HG02981 (cell line): Measurements from ENCODE around the gene UNC5B.

Experiments used
- ATAC-seq: cut with Tn5 transposase; IDR thresholded peaks from one replicate; pipeline ENCODE4 v1.9.1; 2021; ENCODE audit warnings: mild to moderate bottlenecking, moderate library complexity; ENCODE audit not compliant: unreplicated experiment

Gene UNC5B

GRCh38 chr10:71238626-71239025, 26.3 kb downstream of the UNC5B start:
- ATAC-seq = no peak

GRCh38 chr10:71239131-71239915, 27.0 kb downstream of the UNC5B start:
- ATAC-seq = no peak

DNA sequence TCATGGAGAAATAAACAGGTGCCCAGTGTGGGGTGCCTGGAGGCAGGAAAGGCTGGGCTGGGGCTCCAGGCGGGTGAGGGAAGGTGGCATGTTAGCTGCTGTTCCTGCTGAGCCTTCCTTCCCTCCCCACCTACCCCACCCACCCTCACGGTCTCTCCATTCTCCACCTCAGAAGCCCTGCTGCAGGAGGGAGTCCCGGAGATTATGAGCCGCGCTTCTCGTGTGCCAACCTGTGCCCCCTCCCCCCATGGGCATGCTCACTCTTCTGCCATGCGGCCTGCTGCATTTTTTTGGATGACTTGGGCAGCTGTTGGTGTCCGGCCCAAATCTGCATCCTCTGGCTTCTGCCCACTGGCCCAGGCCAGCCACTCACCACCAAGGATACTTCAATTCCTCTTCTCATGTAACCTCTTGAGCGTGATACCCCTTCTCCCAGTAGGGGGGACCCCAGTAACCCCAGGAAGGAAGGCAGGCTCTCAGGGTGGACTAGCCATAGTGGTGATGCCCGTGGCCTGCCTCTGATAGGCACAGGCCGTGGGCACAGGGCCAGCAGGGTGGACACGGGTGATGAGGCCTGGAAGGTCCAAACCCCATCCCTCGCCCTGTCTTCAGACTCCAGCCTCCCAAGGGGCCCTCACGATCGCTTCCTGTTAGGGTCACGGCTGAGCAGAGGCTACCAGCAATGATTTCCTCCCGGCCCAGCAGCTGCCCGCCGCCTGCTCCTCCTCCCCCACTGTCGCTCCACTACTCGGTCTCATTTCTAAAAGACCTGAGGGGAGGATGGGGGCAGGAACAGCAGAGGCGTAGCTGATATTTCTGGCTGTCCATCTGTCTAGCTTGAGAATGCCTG, 27.8 kb downstream of the UNC5B start:
- no peak for ATAC-seq

GRCh38 chr10:71241114-71241829, 28.9 kb downstream of the UNC5B start:
- no peak for ATAC-seq

DNA sequence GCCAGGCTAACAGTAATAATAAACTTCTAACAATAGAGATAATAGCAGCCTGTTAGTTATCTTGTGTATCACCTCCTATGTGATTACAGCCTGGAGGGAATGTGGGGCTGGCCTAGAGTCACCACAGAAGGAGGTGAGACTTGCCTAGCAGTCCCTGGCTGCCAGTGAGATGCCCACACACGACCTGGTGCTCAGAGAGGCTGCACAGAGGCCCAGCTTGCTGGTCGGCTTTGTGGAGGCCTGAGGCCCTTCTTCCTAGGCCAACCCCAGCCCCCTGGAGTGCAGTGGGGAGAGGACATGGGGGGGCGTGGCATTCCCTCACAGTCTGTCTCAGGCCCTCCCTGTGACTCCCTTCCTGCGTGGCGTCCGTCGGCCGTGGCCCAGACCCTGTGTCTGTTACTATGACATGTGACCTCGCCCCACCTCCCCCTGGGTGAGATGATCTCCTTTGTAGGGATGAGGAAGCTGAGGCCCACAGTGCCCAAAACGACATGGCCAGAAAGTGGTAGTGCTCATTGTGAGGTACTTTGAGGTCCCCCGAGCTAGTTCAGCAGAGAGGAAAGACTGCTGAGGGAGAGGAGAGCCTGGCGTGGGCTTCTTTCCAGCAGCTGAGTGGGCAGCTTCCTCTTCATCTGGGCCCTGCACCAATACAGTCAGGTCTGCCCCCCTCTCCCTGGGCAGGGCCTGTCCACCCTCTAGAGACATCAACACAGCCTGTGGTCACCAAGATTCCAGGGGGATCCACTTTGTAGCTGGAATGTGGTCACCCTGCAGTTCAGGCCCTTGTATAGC, 29.7 kb downstream of the UNC5B start:
- ATAC-seq = no peak

GRCh38 chr10:71242622-71243009, 30.2 kb downstream of the UNC5B start:
- ATAC-seq = no peak

- ATAC-seq = no peak
These were observed 31.5 kb downstream of the UNC5B start for GRCh38 chr10:71243756-71244395.

DNA sequence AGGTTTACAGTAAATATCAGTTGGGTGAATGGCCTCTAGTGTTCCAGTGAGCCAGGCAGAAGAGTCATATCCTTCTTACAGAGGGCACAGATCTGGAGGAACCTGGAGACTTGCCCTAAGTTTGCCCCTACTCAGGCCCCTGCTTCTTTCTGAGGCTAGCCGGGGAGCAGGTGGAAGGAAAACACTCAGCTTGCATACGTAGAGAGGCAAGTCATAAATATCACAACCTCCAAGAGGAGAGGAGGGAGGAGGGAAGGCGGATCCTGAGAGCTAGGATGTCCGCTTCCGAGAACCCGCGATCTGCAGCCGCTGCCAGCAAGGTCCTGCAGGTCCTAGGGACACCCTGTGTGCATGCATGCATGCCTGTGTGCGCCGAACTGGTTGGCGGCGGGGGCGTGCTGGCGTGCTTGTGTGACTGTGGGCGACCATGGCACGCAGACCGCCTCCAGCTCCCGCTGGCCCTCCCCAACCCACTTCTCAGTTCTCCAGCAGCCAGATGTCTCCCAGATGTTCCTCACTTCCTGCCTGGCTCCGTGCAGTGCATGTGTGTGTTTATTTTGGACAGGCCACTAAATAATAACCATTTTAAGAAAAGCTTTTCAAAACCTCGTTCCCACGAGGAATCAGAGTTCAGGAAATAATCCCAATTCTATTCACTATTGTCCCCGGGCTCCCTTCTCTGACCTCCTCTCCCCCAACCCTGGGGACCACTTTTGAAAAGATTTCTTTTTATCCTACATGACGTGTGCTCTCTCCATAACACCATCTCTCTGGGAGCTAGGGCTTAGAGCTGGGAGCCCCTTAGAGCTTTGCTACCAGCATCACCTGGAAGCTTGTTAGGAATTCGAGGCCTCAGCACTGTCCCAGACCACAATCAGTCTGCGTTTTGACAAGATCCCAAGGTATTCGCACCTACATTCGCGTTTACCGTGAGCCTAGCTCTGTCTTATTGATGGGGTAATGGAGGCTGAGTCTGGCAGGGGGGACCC, 32.4 kb downstream of the UNC5B start:
- no peak for ATAC-seq

DNA sequence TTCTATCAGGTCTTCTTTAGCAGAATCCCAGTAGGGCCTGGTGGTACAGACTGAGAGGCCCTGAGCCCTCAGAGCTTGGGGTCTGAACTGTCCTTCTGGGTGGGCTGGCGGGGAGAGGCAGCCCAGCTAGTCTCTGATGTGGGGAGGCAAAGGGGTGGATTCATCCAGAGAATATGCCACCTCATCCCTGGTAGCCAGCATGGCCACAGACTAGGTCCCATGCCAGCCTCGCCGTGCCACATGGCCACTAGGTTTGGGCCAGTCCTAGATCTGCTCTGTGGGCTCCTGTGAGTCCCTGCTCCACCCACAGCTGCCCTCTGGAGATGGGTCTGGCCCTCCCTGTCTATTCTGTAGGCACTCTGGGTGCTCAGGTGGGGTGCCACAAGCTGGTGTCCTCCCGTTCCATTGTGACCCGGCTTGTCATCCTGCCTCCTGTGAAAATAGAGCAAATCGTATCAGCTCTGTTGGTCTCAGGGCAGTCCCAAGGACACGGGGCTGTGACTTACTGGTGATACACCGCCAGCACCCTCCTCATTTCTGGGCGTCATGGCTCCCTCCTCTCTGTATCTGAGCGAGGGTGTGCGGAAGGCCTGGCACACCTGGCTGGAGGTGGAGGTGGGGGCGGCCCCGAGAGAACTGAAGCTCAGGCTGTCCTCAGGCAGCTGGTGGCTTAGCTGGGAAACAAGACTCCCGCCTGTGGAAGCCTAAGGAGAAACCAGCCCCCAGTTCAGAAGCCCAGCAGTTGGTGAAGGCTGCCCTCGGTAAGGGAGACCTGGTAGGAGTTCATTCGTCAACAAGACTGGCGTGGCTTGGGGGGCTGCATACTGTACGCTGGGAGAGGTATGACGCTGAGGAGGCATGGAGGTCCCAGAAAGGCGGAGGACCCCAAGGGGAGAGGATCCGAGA, 33.3 kb downstream of the UNC5B start:
- ATAC-seq = no peak

DNA sequence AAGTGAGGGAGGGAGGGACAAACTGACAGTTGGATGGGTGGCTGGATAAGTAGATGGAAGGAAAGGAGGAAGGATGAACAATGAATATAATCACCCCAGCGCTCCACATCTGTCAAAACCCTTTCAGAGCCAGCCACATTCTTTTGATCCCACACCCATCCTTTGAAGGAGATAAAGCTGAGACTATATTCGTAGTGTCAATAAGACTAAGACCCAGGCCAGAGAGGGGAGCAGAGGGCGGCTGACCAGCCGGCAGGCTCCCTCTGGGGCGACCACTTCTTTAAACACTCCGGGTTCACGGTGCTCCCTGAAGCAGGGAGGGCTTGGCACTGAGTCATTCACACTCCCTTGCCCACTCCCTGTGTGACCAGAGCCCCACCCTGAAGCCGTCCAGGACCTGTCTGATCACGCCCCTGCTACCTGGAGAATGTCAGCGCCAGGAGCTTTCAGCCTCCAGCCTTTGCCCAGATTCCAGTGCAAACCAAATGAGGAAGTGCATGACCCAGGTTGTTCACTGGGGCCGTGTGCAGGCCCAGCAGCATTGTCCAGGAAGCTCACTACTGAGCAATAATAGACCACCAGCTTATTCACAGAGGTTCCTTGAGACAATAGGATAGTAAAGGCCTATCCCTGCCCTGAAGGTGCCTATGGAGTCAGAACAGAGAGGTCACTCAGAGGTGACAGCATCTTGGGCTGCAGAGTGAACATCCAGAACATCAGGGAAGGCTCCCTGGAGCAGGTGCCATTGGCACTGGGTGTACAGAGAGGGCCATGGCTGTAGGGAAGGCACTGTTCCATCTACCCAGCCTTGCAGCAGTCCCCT, 34.4 kb downstream of the UNC5B start:
- no peak for ATAC-seq

GRCh38 chr10:71247414-71247705, 35.0 kb downstream of the UNC5B start:
- ATAC-seq = no peak

DNA sequence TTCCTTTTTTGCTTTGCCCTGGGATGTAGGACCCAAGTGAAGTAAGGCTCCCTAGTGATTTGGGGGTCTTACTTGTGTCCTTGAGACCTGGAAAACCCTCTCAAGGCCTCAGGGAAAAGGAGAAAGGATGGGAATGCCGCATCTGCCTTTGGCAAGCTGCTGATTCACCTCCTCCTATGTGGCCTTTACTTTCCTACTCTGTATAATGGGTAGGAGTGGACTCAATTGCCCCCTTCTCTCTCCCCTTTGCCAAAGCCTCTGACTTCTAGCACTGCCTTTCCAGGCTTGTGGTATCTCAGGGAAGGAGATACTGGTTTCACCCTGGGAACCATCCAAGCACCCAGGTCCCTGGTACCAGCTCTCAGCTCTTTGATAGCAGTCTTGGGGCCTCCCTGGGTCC, 35.4 kb downstream of the UNC5B start:
- no peak for ATAC-seq

- no peak for ATAC-seq
These were observed 35.8 kb downstream of the UNC5B start for GRCh38 chr10:71248210-71248609.

GRCh38 chr10:71249996-71250395, 37.6 kb downstream of the UNC5B start:
- ATAC-seq = no peak

GRCh38 chr10:71250405-71250804, 38.0 kb downstream of the UNC5B start:
- no peak for ATAC-seq

DNA sequence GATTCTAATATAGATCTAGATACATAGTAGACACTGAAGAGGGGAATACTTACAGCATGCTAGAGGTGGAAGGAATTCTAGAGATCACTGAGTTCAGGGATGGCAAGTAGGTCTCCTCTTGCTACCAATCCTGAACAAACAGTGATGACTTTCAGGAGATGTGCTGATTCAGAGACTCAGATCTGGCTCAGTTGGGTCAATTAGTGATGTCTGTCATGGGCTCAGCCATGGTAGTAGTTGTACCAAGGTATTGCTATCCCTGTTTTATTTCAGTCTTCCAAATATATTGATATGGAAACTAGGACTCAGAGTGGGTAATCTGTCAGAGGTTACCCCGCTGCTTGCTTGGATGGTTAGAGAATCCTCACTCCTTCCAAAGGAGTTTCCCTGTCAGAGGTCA, 38.5 kb downstream of the UNC5B start:
- ATAC-seq = no peak

GRCh38 chr10:71251319-71251718, 38.9 kb downstream of the UNC5B start:
- ATAC-seq = no peak
